Nephron (organoid): ENCODE measurements around the gene C10orf67.

ENCODE experiments used
- H3K27ac Mint-ChIP-seq, 3 experiments: 2 replicates each; pipeline ENCODE4 v1.8.0; 2020; ENCODE audit warnings: mixed read lengths in 3 of 3, mild to moderate bottlenecking in 2 of 3, moderate library complexity in 1 of 3
- H3K27me3 Mint-ChIP-seq: 2 replicates; pipeline ENCODE4 v1.8.0; 2021; ENCODE audit warnings: low read depth, mild to moderate bottlenecking, moderate library complexity, mixed read lengths
- H3K36me3 Mint-ChIP-seq: 2 replicates; pipeline ENCODE4 v1.8.0; 2020; ENCODE audit warnings: low read depth, mixed read lengths
- H3K4me1 Mint-ChIP-seq: 2 replicates; pipeline ENCODE4 v1.8.0; 2020; ENCODE audit warnings: mixed read lengths
- H3K4me3 Mint-ChIP-seq, 3 experiments: 2 replicates each; pipeline ENCODE4 v1.8.0; 2020; ENCODE audit warnings: mild to moderate bottlenecking in 3 of 3, mixed read lengths in 3 of 3, moderate library complexity in 2 of 3
- H3K9me3 Mint-ChIP-seq: 2 replicates; pipeline ENCODE4 v1.8.0; 2020; ENCODE audit warnings: mixed read lengths
- TF ChIP-seq, protein P1 (sequence below), 3 experiments: fragments of 200-600 bp; sonication (generic); IDR thresholded peaks; one replicate each; pipeline ENCODE4 v1.5.0; 2021; ENCODE audit warnings: antibody characterized with exemption in 3 of 3; ENCODE audit not compliant: unreplicated experiment in 3 of 3

Gene C10orf67

DNA sequence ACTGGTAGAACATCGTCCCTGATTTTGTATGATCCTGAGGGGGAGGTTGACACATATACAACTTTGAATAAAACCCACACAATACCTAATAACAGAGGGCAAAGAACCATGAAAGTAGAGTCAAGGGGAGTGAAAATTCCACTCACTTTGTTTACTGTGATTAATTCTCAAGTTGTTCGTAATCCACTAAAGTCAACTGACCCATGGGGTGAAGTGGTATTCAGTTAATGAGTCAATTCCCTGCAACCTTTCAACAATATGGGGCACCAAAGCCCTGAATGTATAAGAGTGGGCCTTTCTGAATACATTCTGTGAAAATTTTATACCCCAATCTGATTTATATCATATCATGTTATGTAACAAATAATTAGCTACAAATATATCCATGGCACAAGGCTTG lies 39.0 kb upstream of the C10orf67 start:
- H3K27ac Mint-ChIP-seq, result no peak overlapping the region

DNA sequence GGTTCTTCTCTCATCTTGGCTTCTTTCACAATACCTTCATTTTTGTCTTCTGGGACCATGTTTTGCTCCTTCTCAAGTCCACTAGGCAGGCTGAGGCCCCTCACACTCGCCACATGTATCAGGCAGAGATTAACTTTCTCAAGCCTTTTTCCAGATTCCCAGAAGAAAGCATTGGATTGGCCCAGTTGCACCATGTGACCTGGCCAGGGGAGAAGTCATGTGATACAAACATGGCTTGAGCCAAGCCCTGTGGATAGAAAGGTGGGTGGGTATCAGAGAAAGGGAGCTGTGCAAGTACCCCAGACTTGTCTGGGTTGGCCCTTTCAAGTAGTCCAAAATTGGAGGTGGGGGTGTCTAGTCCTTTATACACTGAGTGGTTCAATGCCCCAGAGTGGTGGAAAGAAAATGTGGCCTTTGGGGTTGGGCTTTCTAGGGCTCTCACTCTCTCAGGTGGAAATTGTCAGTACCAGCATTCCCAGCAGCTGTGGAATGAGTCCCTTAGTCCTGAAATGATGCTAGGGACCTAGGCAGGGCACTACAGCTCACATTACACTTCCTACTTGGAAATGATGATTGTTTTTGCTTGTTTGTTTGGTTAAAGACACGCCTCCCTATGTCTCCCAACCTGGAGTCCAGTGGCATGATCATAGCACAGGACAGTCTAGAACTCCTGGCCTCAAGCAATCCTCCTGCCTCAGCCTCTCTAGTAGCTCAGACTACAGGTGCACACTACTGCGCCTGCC lies 36.9 kb upstream of the C10orf67 start:
- TF ChIP-seq, protein P1, sequence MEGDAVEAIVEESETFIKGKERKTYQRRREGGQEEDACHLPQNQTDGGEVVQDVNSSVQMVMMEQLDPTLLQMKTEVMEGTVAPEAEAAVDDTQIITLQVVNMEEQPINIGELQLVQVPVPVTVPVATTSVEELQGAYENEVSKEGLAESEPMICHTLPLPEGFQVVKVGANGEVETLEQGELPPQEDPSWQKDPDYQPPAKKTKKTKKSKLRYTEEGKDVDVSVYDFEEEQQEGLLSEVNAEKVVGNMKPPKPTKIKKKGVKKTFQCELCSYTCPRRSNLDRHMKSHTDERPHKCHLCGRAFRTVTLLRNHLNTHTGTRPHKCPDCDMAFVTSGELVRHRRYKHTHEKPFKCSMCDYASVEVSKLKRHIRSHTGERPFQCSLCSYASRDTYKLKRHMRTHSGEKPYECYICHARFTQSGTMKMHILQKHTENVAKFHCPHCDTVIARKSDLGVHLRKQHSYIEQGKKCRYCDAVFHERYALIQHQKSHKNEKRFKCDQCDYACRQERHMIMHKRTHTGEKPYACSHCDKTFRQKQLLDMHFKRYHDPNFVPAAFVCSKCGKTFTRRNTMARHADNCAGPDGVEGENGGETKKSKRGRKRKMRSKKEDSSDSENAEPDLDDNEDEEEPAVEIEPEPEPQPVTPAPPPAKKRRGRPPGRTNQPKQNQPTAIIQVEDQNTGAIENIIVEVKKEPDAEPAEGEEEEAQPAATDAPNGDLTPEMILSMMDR (IDR thresholded peaks at IDR 0.05; ENCODE audit: unreplicated experiment in 3 of 3), result no peak
- Mint-ChIP-seq H3K27me3 (peaks cover 4% of the 10 kb centered on the region), H3K4me1 (no peaks in the 10 kb centered on the region), H3K9me3 (no peaks in the 10 kb centered on the region), H3K27ac (no peak overlapping the region), H3K36me3 (no peaks in the 10 kb centered on the region), H3K4me3 (no peak overlapping the region)

More for the DNA sequence above, 39.0 kb upstream of the C10orf67 start:
- no peaks in the 10 kb centered on the region for H3K9me3 Mint-ChIP-seq
- no peak overlapping the region for H3K4me3 Mint-ChIP-seq
- no peaks in the 10 kb centered on the region for H3K36me3 Mint-ChIP-seq
- TF ChIP-seq, protein P1 (IDR thresholded peaks at IDR 0.05; ENCODE audit: unreplicated experiment in 3 of 3), result no peak
- H3K27me3 Mint-ChIP-seq, result peaks cover 4% of the 10 kb centered on the region
- H3K4me1 Mint-ChIP-seq, result no peaks in the 10 kb centered on the region

DNA sequence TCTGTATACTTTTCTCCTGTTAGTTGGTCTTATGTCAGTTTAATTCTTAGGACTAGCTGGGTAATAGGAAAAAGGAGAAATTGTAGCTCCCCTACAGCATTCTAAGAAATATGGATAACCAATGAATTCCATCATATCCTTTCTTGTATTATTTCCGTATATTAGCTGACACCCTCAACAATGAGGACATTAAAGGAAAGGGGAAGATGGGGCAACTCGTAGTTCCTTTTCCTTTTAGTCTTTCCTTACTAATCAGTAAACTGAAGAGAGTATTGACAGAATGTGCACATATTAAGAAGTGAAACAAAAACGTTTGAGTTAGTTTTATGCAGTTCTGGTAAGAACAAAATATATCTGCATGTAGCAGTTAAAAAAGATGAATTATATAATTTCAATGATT lies 35.1 kb upstream of the C10orf67 start:
- Mint-ChIP-seq H3K27me3 (peaks cover 4% of the 10 kb centered on the region), H3K4me3 (no peak overlapping the region), H3K4me1 (no peaks in the 10 kb centered on the region), H3K36me3 (no peaks in the 10 kb centered on the region), H3K9me3 (no peaks in the 10 kb centered on the region), H3K27ac (no peak overlapping the region)
- TF ChIP-seq, protein P1 (IDR thresholded peaks at IDR 0.05; ENCODE audit: unreplicated experiment in 3 of 3), result no peak

DNA sequence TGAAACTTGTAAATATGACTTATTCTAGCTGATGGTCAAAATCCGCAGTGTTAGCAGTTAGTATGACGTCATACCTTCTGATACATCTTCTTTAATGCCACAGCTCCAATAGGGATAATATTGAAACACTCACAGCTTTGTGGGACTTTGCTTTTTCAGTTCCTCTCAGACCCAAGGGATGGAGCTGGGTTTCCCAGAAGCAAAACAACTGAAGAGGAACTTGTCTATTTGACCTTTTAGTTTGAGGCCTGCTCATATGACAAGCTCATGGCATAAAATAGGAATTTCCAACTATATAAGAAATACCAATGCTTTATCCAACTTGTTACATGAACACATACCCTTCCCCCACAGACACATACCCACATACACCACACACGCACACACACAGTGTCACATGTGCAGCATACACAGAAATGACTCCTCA lies 31.6 kb upstream of the C10orf67 start:
- TF ChIP-seq, protein P1 (IDR thresholded peaks at IDR 0.05; ENCODE audit: unreplicated experiment in 3 of 3), result no peak
- H3K27me3 Mint-ChIP-seq, result no peaks in the 10 kb centered on the region
- no peaks in the 10 kb centered on the region for H3K4me1 Mint-ChIP-seq
- H3K4me3 Mint-ChIP-seq, result no peak overlapping the region
- no peaks in the 10 kb centered on the region for H3K36me3 Mint-ChIP-seq
- no peaks in the 10 kb centered on the region for H3K9me3 Mint-ChIP-seq
- no peak overlapping the region for H3K27ac Mint-ChIP-seq

DNA sequence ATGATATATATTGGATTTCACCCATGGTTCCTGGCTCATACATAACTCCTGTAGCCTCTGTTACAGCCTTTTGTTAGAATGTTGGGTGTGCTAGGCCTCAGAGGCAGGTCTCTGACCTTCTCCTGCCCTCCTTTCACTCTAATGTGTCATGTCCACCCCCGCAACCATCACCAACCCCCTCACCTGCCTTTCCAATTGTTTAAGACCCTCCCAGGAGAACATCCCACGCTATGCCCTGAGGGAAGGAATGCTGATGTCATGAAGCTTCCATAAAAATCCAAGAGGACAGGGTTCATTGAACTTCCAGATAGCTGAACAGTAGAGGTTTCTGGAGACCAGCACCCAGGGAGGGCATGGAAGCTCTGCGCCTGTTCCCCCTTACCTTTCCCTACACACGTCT lies 30.8 kb upstream of the C10orf67 start:
- no peaks in the 10 kb centered on the region for H3K36me3 Mint-ChIP-seq
- H3K27ac Mint-ChIP-seq, result peak overlapping the region in 1 of 3 experiments; percentile 70
- H3K4me1 Mint-ChIP-seq, result peaks cover 1% of the 10 kb centered on the region
- no peak overlapping the region for H3K4me3 Mint-ChIP-seq
- H3K9me3 Mint-ChIP-seq, result no peaks in the 10 kb centered on the region
- no peaks in the 10 kb centered on the region for H3K27me3 Mint-ChIP-seq
- TF ChIP-seq, protein P1 (IDR thresholded peaks at IDR 0.05; ENCODE audit: unreplicated experiment in 3 of 3), result no peak

DNA sequence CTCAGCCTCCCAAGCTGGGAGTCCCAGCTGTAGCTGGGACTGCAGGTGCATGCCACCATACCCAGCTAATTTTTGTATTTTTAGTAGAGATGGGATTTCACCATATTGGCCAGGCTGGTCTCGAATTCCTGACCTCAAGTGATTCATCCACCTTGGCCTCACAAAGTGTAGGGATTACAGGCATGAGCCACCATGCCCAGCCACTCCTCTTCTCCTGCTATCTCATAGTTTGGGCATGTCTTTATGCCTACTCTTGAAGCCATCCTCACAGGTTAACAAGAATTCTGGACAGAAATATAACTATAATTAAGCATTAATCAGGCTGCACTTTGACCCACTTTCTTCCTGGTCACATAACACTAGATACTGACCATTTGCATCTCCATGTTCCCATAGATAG lies 28.6 kb upstream of the C10orf67 start:
- no peaks in the 10 kb centered on the region for H3K36me3 Mint-ChIP-seq
- no peaks in the 10 kb centered on the region for H3K9me3 Mint-ChIP-seq
- peaks cover 20% of the 10 kb centered on the region for H3K4me1 Mint-ChIP-seq
- H3K27ac Mint-ChIP-seq, result no peak overlapping the region
- TF ChIP-seq, protein P1 (IDR thresholded peaks at IDR 0.05; ENCODE audit: unreplicated experiment in 3 of 3), result no peak
- no peak overlapping the region for H3K4me3 Mint-ChIP-seq
- H3K27me3 Mint-ChIP-seq, result no peaks in the 10 kb centered on the region
